ENCODE results near the gene TEX54. TPM values are rescaled to one million over a fixed set of nuclear protein-coding genes. Genes with fewer than 3 reads are reported as not detected.

TEX54 gene
- total and polyA plus RNA-seq, 2 of the 13 experiments (the other 11 are each of a cell fraction or from before 2014, with no cell fraction given) = not detected

DNA sequence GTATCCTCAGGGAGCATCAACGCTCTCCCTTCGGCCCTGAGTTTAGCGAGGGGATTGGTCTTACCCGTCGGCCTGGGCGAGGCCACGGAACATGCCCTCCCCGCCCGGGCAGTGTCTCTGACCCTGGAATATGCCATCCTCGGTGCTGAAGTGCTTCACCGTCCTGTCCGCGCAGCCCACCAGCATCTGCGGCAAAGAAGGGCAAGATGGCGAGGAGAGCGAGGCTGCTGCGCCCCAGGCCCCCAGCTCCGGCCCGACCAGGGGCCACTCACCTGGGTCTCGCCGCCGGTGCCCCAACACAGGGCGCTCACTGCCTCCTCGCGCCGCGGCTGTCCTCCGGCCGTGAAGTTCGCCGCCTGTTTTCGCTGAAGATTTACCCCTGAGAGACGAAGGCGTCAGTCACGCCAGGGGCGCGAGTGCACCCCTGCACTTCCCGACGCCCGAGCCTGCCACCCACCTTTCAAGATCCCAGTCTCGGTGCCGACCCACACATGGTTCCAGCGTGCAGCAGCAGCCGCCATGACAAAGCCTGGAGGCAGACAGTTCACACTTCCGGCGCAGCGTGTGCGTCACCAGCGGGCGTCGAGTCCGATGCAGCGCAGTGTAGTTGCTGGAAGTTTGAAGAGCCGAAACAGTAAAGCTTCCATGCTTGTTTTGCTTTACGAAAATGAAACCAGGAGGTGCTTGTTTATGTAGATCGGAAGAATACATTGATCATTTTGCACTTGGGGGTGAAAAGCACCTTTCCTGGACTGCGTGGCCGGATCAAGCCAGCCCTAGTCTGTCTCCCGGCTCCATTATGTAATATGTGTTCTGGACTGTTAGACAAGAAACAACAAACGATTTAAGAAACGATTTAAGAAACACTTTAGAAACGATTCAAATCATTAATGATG, 6.7 kb upstream of the TEX54 start, which contains the start of gene WDR74 (continued):
- TF ChIP-seq BCL6 (CRISPR knock-in tag; IDR thresholded peaks at IDR 0.05) (peak; percentile 72), MLLT10 (CRISPR knock-in tag; IDR thresholded peaks at IDR 0.05) (no peak), ZMAT3 (CRISPR knock-in tag; conservative IDR thresholded peaks at IDR 0.05) (peak; percentile 30; the same call in 1 of the 2 replicates), PCBP1 (IDR thresholded peaks at IDR 0.05; ENCODE audit: borderline replicate concordance, low read depth, low read length) (peak; percentile 92; the same call in 1 of the 2 replicates), ZFP82 (CRISPR knock-in tag; IDR thresholded peaks at IDR 0.05; ENCODE audit: borderline replicate concordance) (peak; percentile 27; the same call in 1 of the 2 replicates), BORCS8-MEF2B (CRISPR knock-in tag; IDR thresholded peaks at IDR 0.05) (no peak; the same call in 1 of the 2 replicates), ZNF564 (CRISPR knock-in tag; IDR thresholded peaks at IDR 0.05) (0 out of 2 replicates have a peak, but pooled peaks have one; percentile 11), ZNF296 (CRISPR knock-in tag; conservative IDR thresholded peaks at IDR 0.05) (0 out of 2 replicates have a peak, but pooled peaks have one; percentile 22), ZNF468 (CRISPR knock-in tag; IDR thresholded peaks at IDR 0.05) (no peak), ELF4 (CRISPR knock-in tag; IDR thresholded peaks at IDR 0.05; ENCODE audit: borderline replicate concordance) (no peak), SCMH1 (CRISPR knock-in tag; IDR thresholded peaks at IDR 0.05; ENCODE audit: borderline replicate concordance) (no peak), RFX5 (IDR thresholded peaks at IDR 0.05; ENCODE audit: low read depth, low read length) (0 out of 2 replicates have a peak, but pooled peaks have one; percentile 54), MED1 (CRISPR knock-in tag; IDR thresholded peaks at IDR 0.05) (peak; percentile 88), ISL2 (CRISPR knock-in tag; IDR thresholded peaks at IDR 0.05) (peak; percentile 69)
- TF ChIP-seq, protein P1, sequence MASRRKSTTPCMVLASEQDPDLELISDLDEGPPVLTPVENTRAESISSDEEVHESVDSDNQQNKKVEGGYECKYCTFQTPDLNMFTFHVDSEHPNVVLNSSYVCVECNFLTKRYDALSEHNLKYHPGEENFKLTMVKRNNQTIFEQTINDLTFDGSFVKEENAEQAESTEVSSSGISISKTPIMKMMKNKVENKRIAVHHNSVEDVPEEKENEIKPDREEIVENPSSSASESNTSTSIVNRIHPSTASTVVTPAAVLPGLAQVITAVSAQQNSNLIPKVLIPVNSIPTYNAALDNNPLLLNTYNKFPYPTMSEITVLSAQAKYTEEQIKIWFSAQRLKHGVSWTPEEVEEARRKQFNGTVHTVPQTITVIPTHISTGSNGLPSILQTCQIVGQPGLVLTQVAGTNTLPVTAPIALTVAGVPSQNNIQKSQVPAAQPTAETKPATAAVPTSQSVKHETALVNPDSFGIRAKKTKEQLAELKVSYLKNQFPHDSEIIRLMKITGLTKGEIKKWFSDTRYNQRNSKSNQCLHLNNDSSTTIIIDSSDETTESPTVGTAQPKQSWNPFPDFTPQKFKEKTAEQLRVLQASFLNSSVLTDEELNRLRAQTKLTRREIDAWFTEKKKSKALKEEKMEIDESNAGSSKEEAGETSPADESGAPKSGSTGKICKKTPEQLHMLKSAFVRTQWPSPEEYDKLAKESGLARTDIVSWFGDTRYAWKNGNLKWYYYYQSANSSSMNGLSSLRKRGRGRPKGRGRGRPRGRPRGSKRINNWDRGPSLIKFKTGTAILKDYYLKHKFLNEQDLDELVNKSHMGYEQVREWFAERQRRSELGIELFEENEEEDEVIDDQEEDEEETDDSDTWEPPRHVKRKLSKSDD (CRISPR knock-in tag; IDR thresholded peaks at IDR 0.05; ENCODE audit: low read depth) = peak; percentile 97
- TF ChIP-seq, protein P2, sequence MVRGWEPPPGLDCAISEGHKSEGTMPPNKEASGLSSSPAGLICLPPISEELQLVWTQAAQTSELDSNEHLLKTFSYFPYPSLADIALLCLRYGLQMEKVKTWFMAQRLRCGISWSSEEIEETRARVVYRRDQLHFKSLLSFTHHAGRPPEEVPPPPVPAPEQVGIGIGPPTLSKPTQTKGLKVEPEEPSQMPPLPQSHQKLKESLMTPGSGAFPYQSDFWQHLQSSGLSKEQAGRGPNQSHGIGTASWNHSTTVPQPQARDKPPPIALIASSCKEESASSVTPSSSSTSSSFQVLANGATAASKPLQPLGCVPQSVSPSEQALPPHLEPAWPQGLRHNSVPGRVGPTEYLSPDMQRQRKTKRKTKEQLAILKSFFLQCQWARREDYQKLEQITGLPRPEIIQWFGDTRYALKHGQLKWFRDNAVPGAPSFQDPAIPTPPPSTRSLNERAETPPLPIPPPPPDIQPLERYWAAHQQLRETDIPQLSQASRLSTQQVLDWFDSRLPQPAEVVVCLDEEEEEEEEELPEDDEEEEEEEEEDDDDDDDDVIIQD (CRISPR knock-in tag; IDR thresholded peaks at IDR 0.05; ENCODE audit: low read depth) = peak; percentile 82; the same call in 1 of the 2 replicates
- TF ChIP-seq, protein P3, sequence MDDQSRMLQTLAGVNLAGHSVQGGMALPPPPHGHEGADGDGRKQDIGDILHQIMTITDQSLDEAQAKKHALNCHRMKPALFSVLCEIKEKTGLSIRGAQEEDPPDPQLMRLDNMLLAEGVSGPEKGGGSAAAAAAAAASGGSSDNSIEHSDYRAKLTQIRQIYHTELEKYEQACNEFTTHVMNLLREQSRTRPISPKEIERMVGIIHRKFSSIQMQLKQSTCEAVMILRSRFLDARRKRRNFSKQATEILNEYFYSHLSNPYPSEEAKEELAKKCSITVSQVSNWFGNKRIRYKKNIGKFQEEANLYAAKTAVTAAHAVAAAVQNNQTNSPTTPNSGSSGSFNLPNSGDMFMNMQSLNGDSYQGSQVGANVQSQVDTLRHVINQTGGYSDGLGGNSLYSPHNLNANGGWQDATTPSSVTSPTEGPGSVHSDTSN (CRISPR knock-in tag; IDR thresholded peaks at IDR 0.05; ENCODE audit: borderline replicate concordance) = no peak
- TF ChIP-seq, protein P4, sequence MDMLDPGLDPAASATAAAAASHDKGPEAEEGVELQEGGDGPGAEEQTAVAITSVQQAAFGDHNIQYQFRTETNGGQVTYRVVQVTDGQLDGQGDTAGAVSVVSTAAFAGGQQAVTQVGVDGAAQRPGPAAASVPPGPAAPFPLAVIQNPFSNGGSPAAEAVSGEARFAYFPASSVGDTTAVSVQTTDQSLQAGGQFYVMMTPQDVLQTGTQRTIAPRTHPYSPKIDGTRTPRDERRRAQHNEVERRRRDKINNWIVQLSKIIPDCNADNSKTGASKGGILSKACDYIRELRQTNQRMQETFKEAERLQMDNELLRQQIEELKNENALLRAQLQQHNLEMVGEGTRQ (IDR thresholded peaks at IDR 0.05; ENCODE audit: low read depth, low read length) = no peak
- TF ChIP-seq, protein P4 (CRISPR knock-in tag; IDR thresholded peaks at IDR 0.05; ENCODE audit: borderline replicate concordance) = peak; percentile 27; the same call in 1 of the 2 replicates
- TF ChIP-seq, protein P5, sequence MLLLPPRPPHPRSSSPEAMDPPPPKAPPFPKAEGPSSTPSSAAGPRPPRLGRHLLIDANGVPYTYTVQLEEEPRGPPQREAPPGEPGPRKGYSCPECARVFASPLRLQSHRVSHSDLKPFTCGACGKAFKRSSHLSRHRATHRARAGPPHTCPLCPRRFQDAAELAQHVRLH (CRISPR knock-in tag; IDR thresholded peaks at IDR 0.05; ENCODE audit: borderline replicate concordance, low read depth) = peak; percentile 97
